GM18867 (cell line): ENCODE results near the gene FANCC.
A peak's percentile ranks its signal among the peaks of the same experiment; 100 is the strongest.

ENCODE experiments used
- ATAC-seq: cut with Tn5 transposase; IDR thresholded peaks from one replicate; pipeline ENCODE4 v1.9.1; 2021; ENCODE audit warnings: mild to moderate bottlenecking, moderate library complexity; ENCODE audit not compliant: unreplicated experiment

Gene FANCC

DNA sequence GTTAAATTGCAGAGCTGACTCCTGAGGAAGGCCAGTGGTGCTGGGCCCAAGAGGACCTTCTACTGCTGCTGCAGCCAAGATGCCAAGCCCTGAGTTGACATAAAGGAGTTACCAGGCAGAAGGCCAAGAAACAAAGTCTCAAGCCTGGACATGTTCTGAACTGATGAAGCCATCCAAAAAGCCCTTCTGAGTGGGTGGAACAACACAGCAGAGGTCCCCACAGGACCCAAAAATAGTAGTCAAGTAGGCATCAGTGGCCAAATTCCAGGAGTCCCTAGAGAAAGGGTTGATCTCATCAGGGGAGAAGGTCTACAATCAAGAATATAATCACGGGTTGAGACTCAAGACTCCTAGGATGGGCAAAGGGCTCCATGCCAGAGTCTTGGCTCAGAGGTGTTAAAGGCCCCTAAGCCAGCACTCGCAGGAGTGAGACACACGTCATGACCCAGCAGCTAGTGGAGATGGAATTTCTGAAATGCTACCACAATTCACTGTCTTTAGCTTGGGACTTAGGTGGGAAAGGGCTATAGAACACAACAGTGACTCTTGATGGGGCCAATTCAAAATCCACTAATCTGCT lies 119.7 kb downstream of the FANCC start:
- ATAC-seq: no peak

GRCh38 chr9:95193480-95193879 lies 124.0 kb downstream of the FANCC start:
- ATAC-seq: no peak

DNA sequence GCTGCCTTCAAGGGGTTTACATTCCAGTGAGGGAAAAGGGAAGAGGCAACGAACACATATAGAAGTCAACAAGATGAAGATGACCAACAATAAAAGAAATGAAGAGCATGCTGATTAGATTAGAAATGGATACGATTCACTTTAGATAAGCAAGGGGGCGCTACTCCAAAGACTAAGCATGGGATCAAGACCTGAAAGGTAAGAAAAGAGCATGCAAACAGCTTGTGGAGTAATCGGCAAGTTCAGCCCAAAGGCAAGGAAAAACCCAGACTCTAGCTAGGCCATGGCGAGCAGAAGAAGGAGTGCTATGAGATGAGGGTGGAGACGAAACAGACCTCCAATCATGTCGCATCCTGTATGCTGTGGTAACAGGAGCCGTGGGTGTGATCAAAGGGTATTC lies 124.4 kb downstream of the FANCC start:
- ATAC-seq: no peak

DNA sequence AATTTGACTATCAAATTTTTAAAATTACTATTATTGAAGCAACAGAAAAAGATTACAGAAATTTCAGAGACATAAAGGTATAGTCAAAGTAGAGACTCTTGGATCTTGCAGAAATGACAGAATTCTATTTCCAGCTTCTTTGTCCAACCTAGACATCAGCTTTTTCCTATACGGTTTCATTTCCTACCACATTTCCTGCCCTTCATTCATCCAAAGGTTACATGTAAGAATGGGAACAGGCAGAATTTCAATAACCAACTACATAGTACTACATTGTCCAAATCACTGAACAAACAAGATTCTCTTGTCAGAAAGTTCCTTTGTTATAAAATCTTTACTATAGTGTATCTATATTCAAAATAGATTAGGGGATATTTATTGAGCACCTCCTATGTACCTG lies 124.9 kb downstream of the FANCC start:
- ATAC-seq: no peak

DNA sequence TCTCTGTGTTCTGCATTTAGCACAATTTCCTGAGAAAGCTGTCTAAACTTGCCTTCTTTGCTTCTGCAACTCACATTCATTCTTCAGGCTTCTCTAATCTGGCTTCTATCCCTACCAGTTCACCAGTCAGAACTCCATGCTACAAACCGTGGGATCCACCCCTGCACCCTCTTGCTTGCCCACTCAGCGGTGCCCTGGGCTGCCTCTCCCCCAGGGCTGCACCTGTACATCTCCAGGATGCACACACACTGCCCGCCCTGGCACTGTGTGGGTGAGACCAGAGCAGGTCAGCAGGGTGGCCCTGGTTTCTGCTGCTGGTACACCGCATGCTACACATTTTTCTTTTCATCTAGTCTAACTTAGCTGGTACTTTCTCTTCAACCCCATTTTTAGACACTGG lies 127.1 kb downstream of the FANCC start:
- no peak for ATAC-seq

DNA sequence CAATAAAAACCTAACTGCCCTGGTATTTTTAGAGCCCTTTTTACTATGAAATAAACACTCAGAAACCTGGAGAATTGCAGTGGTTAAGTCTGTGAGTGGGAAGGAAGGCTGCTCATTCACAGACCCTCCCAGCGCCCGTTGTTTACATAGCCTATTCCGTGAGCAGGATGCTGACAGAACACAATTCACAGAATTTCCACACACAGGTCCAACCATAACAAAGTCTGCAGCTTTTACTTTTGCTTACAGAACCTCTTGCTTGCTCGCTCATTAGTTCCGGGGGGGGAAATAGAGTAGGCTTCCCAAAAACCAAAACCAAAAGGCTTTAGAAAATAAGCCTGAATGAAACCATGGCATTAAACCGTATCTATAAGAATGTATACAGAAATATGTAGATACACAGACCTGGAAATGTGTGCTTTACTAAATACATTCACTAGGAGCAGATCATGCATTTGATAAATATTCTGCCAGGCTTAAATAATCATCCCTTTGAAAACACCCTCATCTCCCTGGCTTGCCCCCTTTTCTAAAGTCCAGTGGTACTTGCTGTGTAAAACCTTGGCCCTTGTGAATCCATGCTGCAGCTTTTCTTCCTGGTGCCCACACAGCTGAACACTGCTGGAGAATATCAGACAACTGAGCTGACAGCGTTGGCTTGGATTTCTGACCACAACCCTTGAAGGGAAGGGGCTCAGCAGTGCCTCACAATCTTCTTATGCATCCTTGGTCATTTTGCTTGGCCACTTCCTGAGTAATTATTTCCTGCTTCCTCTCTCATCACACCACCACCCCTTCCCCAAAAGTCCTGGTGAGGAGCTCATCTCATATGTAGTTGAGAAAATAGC lies 128.0 kb downstream of the FANCC start:
- no peak for ATAC-seq

DNA sequence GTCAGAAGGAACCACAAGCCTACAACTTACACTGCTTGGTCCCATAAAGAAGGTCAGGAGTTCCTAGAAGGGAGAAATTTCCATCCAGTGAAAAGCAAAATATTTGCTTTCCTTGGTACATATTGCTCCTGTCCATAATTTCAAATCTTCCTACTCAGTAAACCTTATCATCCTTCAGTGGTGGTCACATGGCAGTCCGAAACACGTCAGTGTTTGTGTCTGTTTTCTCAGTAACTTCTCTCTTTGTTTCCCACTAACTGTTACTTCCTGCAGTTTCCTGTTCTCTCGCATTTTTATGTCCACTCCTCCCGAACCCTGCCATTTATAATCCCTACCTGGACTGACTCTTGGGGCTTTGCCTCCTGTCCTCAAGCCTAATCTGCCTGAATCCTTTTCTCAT lies 129.1 kb downstream of the FANCC start:
- no peak for ATAC-seq

DNA sequence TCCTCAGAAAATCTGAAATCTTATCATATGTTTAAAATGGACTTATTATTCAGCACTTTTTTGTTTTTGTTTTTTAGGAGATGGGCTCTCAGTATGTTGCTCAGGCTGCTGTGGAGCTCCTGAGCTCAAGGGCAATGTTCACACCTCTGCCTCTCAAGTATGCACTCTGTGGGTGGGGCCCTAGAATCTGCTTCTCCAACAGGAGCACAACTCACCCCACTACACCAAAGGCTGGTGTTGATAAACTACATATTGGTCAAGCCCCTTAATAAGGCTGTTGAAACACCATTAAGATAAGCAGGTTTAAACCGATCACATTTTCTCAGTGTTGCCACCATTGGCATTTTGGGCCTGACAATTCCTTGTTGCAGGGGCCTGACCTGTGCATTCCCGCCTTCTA lies 131.6 kb downstream of the FANCC start:
- no peak for ATAC-seq

DNA sequence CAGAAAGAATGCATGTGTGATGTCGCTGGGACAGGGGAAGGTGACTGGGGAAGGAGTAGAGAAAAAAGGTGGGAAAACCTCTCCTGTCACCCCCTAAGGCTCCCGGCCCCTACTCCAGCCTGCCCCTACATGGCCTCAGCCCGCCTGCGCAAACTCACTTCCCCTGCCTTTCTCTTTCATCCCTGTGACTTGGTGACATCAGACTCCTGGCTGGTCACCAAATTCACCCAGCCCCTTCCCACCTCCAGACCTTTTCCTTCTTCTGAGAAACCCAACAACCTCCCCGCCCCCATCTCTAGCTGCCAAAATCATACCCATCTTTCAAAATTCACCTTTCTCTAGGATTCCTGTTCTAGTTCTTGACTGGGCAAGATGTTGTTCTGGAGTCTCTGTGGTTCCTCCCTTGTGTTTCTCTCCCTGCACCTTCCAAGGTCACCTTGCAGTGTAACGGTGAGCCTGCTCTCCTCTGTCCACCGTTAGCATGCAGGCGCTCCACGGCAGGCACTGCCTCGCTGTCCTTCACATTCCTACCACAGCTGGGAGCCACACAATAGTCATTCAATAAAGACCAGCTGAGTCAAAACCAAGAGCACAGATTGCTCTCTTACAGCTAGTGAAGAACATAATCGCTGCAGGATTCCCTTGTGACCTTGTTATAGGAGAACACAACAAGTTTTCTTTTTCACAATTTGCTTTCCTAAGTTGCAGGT lies 134.5 kb downstream of the FANCC start:
- ATAC-seq: no peak

DNA sequence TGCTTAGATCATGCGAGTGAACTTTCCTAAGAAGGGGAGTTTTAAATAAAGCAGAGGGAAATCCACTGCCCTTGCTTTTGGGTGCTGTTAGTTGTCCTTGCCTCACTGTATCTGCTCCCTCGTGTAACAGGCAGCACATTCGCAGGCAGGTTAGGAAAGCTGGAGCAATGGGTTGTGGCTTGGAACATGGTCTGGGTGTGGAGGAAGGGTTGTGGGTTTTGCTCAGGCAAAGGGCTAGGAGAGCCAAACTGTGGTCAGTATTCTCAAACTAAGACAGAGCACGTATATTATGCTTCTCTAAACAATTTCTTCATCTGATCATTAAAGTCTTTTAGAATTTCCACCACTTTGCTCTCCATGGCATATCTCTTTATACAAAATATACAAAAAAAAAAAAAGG lies 135.7 kb downstream of the FANCC start:
- ATAC-seq: no peak

GRCh38 chr9:95181226-95181818 lies 136.2 kb downstream of the FANCC start:
- ATAC-seq: no peak

- no peak for ATAC-seq
Observed at GRCh38 chr9:95177617-95178016, 139.9 kb downstream of the FANCC start.

DNA sequence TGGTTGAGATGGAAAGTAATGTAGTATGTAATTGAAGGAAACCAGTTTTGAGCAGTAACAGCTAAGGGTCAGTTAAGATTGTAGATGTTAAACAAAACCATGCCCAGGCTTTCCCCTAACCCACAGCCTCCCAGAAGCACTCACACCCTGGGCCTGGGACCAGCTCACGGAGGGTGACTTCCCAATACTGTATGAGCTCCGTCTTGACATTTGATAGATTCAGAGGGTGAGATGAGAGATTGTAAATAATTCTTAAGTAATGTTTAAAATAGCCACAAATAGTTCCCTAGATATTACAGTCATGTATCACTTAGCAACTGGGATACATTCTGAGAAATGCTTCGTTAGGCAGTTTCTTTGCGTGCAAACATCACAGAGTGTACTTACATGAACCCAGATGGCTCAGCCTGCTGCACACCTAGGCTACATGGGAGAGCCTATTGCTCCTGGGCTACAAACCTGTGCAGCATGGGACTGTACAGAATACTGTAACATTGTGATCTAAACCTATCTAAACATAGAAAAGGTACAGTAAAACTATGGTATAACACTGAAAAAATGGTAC lies 140.7 kb downstream of the FANCC start:
- ATAC-seq: no peak

DNA sequence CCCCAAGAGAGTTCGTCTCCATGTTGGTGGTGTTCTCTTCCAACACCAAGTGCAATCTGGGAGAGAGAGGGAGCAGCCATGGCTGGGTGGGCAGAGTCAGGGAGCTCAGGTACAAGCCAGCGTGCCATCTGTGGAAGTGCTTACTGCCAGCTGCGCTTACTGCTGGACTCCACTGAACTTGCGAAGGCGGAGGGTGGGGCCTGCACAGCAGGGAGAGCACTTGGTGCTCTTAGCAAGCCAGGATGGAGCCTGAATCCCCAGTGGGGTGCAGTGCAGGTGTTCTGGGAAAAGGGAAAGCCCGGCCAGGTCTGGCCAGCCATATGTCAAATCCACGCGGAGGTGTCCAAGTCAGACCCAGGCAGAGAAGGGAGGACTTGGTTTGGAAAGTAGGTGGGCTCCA lies 142.0 kb downstream of the FANCC start:
- ATAC-seq: no peak

- no peak for ATAC-seq
Observed at GRCh38 chr9:95174038-95174437, 143.5 kb downstream of the FANCC start.

- ATAC-seq: no peak
Observed at GRCh38 chr9:95171596-95171995, 145.9 kb downstream of the FANCC start.

GRCh38 chr9:95171001-95171400 lies 146.5 kb downstream of the FANCC start:
- peak; percentile 50 for ATAC-seq

GRCh38 chr9:95167998-95168397 lies 149.5 kb downstream of the FANCC start:
- ATAC-seq: no peak

- no peak for ATAC-seq
Observed at GRCh38 chr9:95165004-95165403, 152.5 kb downstream of the FANCC start.

DNA sequence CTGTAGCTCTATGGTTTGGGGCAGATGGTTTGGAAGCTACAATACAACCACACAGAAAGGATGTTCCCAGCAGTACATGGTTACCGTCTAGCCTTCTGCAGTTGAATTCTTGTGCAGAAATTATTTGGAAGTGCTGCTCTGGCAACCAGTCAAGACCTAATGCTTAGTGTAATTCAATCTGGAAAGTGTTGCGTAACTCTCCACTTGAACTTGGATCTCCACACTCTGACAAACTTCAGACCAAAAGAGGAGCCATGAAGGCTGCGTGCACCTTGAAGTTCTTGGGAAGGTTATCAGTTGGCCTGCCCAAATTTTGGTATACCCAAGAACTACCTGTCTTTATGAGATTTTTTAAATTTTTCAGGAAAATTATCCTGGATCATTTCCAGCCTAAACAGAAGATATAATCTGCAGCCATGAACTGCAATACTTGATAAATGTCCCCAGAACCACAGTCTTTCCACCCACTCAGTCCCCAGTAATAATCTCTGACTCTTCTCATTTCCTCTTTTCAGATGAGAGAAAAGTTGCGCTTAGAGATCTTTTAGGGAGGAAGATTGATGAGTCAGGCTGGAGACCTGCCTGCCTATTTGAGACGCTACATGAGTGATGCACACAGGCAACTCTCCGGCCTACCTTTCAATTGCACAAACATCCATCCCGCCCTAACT lies 159.9 kb downstream of the FANCC start:
- ATAC-seq: peak; percentile 87

DNA sequence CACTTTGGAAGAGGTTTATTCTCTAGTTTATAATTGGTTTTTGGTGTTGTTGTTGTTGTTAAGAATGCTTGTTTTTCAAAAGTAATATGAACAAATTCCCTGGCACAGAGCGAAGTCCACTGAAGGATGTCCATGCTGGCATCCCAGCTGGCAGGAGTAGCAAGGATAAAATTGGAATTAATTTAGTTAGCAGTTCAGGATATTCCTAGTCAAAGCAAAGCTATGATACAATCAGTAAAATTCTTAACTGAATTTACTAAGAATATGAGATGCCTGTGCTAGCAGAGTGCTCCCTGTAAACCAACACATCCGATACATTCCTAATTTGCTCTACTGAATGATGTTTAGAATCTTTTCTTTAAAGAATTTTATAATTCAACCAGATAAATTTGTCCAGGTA lies 161.4 kb downstream of the FANCC start:
- ATAC-seq: no peak
